GM10248 (cell line): ENCODE data around the gene HLF.

Experiments used
- CTCF ChIA-PET: fragments of 300-600 bp; sonication (Branson Sonifier 250); formaldehyde crosslinking; extraction: SDS; loops from one replicate; lab custom pipeline; 2021; ENCODE audit warnings: antibody characterized with exemption; lab: Yijun Ruan, JAX
- POLR2A ChIA-PET: fragments of 350-650 bp; sonication (Branson Sonifier 250); formaldehyde crosslinking; extraction: SDS; loops from one replicate; lab custom pipeline; 2020; ENCODE audit warnings: antibody characterized with exemption; lab: Yijun Ruan, JAX
- DNase-seq: peaks from one replicate; pipeline ENCODE4 v3.0.0; 2012; ENCODE audit errors: extremely low spot score
- TF ChIP-seq, protein P1 (sequence below): IDR thresholded peaks from 2 replicates; pipeline ENCODE4 v1.5.1; 2012; ENCODE audit warnings: mild to moderate bottlenecking, low read depth; ENCODE audit errors: extremely low read depth, missing control alignments, control extremely low read depth

Gene HLF

DNA sequence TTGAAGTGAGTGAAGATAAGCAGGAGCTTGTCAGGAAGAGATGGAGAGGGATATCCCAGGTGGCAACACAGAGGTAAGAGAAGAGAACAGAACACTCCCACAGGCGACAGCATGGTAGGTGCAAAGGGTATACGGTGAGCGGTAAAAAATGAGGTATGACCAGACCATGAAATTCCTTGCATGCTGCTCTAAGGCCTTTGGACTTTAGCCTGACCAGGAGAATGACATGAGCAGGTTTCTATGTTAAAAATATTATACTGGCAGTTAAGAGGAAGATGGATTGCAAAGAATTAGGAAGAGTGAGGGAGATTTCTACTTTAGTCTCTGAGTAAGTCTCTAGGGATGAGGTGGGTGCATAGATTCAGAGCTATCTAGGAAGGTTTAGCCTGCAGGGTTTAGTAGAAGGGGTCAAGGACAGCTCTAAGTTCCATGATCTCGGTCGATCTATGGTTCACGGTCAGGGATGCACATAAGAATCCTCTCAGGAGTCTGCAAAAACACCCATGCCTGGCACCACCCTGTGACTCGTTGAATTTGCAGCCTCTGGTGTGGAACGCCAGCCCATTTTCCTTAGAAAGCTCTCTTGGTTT, 65.7 kb downstream of the HLF start:
- TF ChIP-seq, protein P1, sequence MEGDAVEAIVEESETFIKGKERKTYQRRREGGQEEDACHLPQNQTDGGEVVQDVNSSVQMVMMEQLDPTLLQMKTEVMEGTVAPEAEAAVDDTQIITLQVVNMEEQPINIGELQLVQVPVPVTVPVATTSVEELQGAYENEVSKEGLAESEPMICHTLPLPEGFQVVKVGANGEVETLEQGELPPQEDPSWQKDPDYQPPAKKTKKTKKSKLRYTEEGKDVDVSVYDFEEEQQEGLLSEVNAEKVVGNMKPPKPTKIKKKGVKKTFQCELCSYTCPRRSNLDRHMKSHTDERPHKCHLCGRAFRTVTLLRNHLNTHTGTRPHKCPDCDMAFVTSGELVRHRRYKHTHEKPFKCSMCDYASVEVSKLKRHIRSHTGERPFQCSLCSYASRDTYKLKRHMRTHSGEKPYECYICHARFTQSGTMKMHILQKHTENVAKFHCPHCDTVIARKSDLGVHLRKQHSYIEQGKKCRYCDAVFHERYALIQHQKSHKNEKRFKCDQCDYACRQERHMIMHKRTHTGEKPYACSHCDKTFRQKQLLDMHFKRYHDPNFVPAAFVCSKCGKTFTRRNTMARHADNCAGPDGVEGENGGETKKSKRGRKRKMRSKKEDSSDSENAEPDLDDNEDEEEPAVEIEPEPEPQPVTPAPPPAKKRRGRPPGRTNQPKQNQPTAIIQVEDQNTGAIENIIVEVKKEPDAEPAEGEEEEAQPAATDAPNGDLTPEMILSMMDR: no peak
- CTCF ChIA-PET: interaction anchor here (1.0 to 3.2 kb wide), 2 partner anchors 14 to 26 kb away, joined by 3 to 17 read pairs; no protein-coding TSS in a partner anchor
- DNase-seq: no peak
- POLR2A ChIA-PET: no interaction called here

DNA sequence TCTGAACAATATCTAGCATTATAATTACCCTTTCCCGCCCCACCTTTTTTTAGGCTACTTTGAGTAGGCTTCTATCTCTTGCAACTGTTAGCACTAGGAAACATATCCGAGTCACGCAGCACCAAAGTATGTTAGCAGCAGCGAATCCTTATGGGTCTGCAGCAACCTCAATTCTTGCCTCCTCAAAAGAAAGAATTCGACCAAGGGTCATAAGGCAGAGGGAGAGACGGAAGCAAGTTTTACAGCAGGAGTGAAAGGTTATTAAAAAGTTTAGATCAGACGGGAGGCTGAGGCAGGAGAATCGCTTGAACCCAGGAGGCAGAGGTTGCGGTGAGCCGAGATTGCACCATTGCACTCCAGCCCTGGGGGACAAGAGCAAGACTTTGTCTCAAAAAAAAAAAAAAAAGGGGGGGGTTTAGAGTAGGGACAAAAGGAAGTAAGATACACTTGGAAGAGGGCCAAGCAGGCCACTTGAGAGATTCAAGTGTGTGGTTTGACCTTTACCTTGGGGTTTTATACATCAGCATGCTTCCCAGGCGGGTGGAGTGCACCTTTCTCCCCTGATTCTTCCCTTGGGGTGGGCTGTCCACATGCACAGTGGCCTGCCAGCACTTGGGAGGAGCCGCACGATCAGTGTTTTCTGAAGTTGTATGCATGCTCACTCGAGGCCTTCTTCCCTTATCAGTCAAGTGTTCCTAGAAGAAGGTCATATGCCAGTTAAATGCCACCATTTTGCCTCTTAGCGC, 67.7 kb downstream of the HLF start:
- TF ChIP-seq, protein P1: no peak
- DNase-seq: no peak
- CTCF ChIA-PET: interaction anchor here (3.2 kb wide), 1 partner anchor 24 kb away, joined by 17 read pairs; no protein-coding TSS in a partner anchor
- POLR2A ChIA-PET: no interaction called here

DNA sequence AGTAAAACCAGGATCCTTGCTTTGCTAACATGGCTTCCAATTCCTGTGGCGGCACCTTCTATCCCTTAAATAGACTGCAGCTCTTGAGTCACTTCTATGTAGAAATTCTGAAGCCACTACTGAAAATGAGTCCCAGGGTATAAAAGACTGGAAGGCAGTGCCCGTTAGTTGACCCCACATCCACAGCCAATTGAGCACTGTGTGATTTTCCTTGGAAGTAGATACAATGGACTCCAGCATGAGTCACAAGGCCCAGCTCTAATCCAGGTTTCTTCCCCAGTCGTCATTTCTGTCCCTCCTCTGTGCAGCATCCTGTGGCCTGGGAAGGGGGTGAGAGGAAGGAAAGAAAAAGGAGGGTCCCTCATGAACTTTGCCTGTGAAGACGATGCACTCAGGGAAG, 69.5 kb downstream of the HLF start:
- POLR2A ChIA-PET: no interaction called here
- no peak for DNase-seq
- CTCF ChIA-PET: interaction anchor here (1.4 to 1.7 kb wide), 2 partner anchors 14 to 22 kb away, joined by 4 to 6 read pairs; no protein-coding TSS in a partner anchor
- TF ChIP-seq, protein P1: no peak

DNA sequence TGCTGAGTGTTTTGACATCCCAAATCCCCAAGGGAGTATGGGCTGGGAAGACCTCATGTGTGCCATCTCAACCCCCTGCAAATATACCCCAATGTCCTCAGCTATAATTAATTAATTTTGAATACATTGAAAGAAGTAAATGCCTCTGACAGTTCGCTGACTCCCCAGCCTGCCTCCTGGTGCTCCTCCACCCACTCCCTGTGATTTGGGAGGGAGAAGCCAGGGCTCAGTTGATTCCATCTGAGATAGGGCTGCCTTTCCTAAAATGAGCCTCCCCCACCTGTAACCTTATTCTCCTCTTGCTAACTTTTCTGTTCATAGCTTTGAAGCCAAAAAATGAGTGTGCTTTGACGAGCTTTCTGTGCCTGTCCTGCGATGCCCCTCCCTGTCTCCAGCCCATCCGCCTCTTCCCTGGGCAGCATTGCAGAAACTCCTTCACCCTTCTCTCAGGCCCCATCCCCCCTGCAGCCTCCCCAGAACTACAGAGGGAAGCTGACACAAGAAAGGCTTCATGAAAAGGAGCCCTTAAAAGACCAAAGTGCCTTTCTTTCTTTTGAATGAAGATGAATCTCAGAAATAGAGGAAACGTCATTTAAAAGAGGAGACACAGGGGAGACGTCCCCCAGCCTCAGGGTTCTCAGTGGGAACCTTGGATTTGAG, 70.3 kb downstream of the HLF start:
- POLR2A ChIA-PET: no interaction called here
- TF ChIP-seq, protein P1: no peak
- CTCF ChIA-PET: interaction anchor here (1.0 to 1.7 kb wide), 3 partner anchors 9 to 22 kb away, joined by 3 to 6 read pairs (median 4); no protein-coding TSS in a partner anchor
- DNase-seq: no peak

DNA sequence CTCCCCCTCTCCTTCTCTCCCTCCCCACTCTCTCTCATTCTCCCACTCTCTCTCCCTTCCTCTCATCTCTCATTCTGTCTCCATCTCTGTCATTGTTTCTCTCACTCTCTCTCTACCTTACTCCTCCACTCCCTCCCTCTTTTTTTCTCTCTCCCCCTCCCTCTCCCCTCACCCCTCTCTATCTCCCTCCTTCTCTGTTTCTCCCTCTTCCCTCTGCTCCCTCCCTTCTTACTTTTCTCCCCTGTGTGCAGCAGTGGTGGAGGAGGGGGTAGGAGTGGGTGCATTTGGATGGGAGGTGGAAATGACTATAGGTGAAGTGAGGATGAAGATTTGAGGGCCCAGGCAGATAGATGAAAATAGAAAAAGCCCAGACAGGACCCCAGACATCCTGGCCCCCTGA, 70.9 kb downstream of the HLF start:
- no peak for DNase-seq
- POLR2A ChIA-PET: no interaction called here
- TF ChIP-seq, protein P1: no peak
- CTCF ChIA-PET: interaction anchor here (1.0 to 1.7 kb wide), 2 partner anchors 10 to 12 kb away, joined by 3 to 6 read pairs; no protein-coding TSS in a partner anchor

DNA sequence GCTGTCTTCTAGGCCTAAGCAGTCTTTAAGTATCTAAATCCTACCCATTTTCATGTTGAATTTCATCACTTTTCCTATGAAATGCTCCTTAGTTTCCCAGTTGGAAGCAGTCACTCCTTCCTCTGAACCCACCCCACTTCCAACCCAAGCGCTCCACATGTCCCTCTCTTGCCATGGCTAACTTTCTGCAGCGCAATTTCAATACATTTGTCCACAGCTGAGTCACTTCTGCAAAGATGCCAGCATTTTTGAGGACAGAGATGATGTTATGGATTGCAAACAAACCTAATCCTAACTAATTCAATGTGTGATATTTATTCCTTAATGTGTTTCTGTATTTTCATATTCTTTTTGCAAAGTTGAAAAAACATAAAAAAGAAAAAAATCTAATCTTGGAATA, 71.7 kb downstream of the HLF start:
- TF ChIP-seq, protein P1: no peak
- POLR2A ChIA-PET: no interaction called here
- CTCF ChIA-PET: interaction anchor here (3.3 kb wide), 1 partner anchor 11 kb away, joined by 13 read pairs; no protein-coding TSS in a partner anchor
- no peak for DNase-seq
